Measurements from ENCODE around the gene ABCB1. TPM values are rescaled to one million over a fixed set of nuclear protein-coding genes. Genes with fewer than 3 reads are reported as not detected.

Gene ABCB1
- total and polyA plus RNA-seq, 2 experiments from 2014 or later, result 0.53 to 0.80 TPM

GRCh38 chr7:87538052-87538451, 62.6 kb downstream of the ABCB1 start:
- Histone ChIP-seq H3K4me2 (no peak overlapping the region), H3K9me2 (ENCODE audit: insufficient read depth) (no peaks in the 10 kb centered on the region), H2AFZ (no peak overlapping the region), H3K4me3 (no peak overlapping the region), H3K36me3 (ENCODE audit: insufficient read depth) (no peaks in the 10 kb centered on the region), H3K79me2 (replicated peaks; ENCODE audit: insufficient read depth) (no peaks in the 10 kb centered on the region), H4K20me1 (replicated peaks; ENCODE audit: insufficient read depth) (no peaks in the 10 kb centered on the region; the same call in 1 of the 2 replicates), H3K27me3 (ENCODE audit: insufficient read depth) (no peaks in the 10 kb centered on the region), H3K4me1 (ENCODE audit: insufficient read depth) (no peaks in the 10 kb centered on the region), H3F3A (replicated peaks; ENCODE audit: low read depth) (no peaks in the 10 kb centered on the region), H3K27ac (ENCODE audit: low read depth) (no peak overlapping the region)
- Mint-ChIP-seq H3K27ac (no peak overlapping the region), H3K27me3 (ENCODE audit: insufficient read depth, low read depth, poor library complexity) (no peaks in the 10 kb centered on the region), H3K4me3 (no peak overlapping the region), H3K4me1 (no peaks in the 10 kb centered on the region), H3K36me3 (ENCODE audit: low read depth) (no peaks in the 10 kb centered on the region), H3K9me3 (no peaks in the 10 kb centered on the region)
- TF ChIP-seq CREB1 (CRISPR knock-in tag; IDR thresholded peaks at IDR 0.05; ENCODE audit: low read depth), result no peak
- TF ChIP-seq ZNF331 (CRISPR knock-in tag; IDR thresholded peaks at IDR 0.05; ENCODE audit: low read depth), result no peak
- no peak for TF ChIP-seq STAT1 (IDR thresholded peaks at IDR 0.05; ENCODE audit: unreplicated experiment)
- no peak for TF ChIP-seq ETS1 (IDR thresholded peaks at IDR 0.05)
- TF ChIP-seq JUNB (IDR thresholded peaks at IDR 0.05; ENCODE audit: unreplicated experiment), result no peak
- no peak for TF ChIP-seq EZH2phosphoT487 (IDR thresholded peaks at IDR 0.05; ENCODE audit: unreplicated experiment)
- no peak for TF ChIP-seq ZNF114 (CRISPR knock-in tag; IDR thresholded peaks at IDR 0.05)
- no peak for TF ChIP-seq CTCF (conservative IDR thresholded peaks at IDR 0.05; ENCODE audit: low read depth in 2 of 2)
- TF ChIP-seq REST (IDR thresholded peaks at IDR 0.05; ENCODE audit: unreplicated experiment), result no peak
- no peak for TF ChIP-seq POLR2AphosphoS5 (IDR thresholded peaks at IDR 0.05; ENCODE audit: low read depth)
- TF ChIP-seq NANOG (IDR thresholded peaks at IDR 0.05; ENCODE audit: borderline replicate concordance), result no peak
- no peak for TF ChIP-seq EZH2 (IDR thresholded peaks at IDR 0.05; ENCODE audit: low read depth, unreplicated experiment)
- TF ChIP-seq ZNF462 (CRISPR knock-in tag; IDR thresholded peaks at IDR 0.05), result no peak
- ATAC-seq (no peak), DNase-seq (ENCODE audit: low spot score) (no peak)

Data from GM23338 (cell line).